Suppressor macrophage treated with lipopolysaccharide for 1 hour (primary cell): ENCODE measurements around the gene C1orf167.
A peak's percentile ranks its signal among the peaks of the same experiment; 100 is the strongest.

Experiments
- DNase-seq, 3 donors: peaks; one replicate each; pipeline ENCODE4 v3.0.0-alpha.2; 2020 to 2022

The C1orf167 gene, protein sequence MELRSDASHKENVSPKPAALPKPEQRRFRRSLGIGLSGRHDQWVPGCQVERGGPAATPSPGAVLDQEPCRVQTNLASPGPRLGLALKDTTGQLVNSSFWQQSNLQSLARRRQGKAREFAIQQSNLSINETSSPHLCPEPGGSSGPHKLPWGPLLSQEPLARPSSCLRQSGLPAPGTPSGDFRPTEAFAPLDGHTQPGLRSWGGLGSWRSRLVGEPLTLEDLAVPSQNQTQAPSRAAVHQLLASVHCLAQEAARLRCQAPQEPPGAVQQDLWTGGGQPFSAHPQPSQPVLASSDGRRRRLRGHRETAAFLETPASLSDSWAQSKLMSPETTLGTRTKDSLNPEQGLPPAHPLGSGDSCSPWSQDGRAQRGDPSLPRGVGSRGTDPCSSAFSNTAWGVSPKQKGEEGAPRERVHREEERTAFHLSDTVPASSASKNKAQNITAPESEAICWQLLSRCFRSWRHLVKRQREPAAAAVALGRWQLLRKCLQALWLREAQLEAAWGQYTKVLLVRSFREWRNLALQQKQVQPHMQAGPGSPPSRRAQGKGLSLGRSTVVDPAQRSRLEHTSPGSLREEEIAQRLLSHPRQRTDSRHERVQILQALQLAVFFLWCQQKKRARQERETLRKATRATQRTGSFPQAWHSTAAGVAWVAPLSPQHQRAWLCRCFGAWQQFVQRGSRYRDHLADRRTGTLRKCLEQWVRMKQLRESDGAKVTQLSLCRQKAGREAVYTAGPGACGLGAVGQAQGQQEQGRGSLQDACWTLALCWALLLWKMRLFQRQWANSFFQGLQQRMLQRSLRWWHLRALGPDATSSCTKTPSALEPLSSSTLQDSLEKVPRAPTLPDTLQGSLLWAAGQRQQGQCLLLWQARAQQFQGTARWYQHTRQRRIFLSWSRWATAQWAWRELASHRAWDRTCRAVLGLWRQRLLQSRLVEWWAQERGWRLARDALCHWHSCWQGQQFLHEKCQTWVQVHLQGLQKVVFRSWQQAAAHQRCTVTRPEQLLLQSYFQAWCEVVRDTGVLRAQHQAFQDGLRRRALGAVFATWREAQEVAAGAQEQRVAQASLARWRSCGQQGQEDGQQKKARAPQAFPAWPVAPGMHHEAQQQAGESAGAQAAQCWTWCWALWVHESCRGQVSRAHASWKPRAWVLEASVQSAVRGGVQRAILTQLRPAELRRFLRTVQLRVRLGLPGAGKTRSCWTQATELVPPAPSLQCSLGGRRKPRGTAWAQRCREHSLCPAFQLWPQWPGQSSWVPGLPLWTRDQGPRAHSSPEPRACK (N-terminal part only)

DNA sequence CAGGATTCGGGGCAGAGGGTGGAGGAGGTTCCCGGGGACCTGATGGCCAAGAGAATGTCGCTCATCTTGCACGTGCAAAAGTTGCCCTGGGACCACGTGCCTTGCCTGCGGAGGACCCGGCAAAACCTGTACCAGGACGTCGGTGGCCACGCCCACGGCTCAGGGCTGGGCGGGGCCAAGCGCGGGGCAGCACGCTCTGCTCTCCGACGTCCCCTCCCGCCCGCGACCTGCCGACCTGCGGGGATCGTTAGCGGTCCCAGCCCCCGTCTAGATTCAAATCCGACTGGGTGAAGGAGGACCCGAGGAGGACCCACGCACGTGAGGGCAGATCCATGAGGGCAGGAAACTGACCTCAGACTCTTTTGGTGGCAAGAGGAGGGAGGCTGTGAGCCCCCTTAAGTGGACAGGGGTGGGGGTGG, at the start of gene C1orf167:
Gene C1orf167, plus strand, starts transcription at position 206 of the 419 bp plus-strand sequence. CDS start 2,208 bp downstream, outside the sequence.
- DNase-seq: peak in 1 of 3 donors; percentile 33

DNA sequence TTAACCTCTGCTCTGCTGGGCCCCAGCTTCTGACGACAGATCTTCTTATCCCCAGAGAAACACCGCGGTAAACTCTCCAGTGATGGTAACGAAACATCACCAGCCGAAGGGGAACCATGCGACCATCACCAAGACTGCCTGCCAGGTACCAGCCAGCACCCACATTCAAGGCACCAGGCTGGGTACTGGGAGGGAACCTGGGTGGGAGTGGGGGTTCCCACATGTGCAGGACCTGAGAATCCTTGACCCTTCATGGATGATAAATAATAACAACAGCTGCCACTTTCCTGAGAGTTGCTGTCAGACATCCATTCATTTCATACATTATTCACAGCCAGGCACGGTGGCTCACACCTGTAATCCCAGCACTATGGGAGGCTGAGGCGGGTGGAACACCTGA, 49.7 kb upstream of the C1orf167 start:
- DNase-seq: no peak

DNA sequence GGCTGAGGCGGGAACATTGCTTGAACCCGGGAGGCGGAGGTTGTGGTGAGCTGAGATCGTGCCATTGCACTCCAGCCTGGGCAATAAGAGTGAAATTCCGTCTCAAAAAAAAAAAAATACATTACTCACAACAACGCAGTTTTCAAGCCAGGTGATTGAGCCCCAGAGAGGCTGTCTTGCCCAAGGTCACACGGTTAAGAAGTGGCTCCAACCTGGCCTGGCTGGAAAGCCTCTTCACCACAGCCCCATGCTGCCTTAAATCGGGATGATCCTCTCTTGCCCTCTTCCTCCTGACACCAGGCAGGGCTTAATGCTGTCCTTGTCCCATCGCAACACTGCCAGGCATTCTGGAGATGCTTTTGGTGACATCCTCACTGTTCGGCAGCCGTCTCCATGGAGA, 48.9 kb upstream of the C1orf167 start:
- no peak for DNase-seq

DNA sequence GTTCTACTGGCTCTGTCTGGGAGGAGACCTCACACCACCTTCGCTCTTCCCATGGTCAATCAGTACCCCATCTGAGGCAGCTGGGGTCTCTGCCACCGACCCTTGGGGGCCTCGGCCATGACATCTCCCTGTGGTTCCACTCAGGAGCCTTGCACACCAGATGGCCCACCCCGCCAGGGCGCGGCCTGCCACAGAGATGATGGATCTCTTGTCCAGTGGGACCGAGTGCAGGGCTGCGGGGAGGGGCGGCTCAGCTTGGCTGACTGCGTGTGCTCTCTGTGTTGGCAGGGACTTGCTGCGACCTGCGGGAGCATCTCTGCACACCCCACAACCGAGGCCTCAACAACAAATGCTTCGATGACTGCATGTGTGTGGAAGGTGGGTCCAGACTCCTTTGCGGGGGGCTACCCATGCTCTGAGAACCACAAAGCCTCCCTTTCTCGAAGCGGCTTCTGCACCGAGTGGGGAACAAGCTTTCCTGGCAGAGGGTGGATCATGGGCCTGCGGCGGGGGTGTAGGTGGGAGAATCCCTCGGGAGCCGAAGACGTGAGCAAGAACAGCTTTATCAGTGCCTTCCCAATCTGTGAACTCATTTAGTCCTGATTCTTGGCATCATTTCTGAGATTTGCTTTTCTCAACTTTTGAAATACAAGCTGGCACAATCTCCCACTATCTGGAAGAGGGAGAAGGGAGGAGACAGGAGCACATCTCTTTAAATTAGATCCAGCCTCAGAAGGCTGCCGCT, 47.0 kb upstream of the C1orf167 start:
- DNase-seq: no peak

DNA sequence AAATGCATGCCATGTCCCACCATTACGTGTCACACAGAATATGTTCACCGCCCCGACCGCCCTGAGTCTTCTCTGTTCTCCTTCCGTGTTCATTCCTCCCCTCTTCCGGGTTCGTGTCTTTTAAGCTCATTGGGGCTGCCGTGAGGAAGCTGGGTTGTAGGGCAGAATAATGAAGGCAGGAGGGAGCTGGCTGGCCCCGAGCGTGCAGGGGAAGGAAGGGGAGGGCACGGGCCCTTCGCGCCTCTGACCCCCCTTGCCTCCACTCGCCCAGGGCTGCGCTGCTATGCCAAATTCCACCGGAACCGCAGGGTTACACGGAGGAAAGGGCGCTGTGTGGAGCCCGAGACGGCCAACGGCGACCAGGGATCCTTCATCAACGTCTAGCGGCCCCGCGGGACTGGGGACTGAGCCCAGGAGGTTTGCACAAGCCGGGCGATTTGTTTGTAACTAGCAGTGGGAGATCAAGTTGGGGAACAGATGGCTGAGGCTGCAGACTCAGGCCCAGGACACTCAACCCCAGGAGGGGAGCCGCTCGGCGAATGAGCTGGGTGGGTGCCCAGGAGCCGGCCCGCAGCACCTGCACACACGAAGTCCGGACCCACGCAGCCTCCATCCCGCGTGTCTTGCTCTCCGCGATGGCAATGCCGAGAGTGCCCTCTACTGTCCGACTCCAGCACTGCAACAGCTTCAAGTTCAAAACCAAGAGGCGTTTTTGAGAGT, 42.5 kb upstream of the C1orf167 start:
- DNase-seq: peak; percentile 84 to 89 (median 89)

DNA sequence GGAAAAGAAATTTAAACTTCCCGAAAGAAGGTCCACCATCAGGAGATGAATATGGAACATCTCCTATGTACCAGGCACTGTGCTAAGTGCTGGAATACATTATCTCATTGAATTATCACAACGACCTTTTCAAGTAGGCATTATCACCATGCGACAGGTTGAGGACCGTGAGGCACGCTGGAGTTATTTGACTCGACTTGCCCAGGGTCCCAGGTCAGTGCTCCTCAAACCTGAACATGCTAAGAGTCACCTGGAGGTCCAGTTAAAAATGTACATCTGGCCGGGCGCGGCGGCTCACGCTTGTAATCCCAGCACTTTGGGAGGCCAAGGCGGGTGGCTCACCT, 42.0 kb upstream of the C1orf167 start:
- DNase-seq: no peak

DNA sequence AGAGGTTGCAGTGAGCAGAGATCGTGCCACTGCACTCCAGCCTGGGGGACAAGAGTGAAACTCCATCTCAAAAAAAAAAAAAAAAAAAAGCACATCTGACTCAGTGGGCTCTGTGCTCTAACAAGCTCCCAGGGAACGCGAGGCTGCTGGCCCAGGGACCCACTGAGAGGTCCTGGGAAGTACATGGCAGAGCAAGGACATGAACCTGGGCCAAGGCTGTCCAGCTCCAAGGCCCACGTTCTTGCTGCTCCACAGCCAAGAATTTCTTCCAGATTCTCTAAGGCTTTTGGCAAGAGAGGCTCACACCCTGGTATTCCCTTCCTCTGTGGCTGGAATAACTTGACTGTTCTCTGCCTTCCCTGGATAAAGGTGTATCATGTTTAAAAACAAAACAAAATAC, 41.5 kb upstream of the C1orf167 start:
- no peak for DNase-seq

DNA sequence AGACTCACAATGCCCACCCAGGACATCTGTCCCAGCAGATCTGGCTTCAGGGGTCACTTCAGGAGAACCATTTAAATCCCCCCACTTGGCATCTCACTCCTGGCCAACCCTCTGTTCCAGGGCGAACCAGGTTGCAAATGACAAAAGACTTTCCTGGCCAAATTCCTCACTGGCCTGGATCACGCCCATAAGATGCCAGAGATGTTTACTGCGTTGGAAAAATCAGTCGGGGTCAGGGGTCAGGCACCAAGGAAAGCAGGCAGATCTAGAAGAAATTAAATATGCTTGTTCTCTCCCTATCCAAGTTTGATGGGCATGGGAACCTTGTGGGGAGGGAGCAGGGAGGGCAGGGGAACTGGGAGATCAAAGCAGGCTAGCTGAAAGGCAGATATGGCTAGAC, 40.7 kb upstream of the C1orf167 start:
- DNase-seq: no peak

DNA sequence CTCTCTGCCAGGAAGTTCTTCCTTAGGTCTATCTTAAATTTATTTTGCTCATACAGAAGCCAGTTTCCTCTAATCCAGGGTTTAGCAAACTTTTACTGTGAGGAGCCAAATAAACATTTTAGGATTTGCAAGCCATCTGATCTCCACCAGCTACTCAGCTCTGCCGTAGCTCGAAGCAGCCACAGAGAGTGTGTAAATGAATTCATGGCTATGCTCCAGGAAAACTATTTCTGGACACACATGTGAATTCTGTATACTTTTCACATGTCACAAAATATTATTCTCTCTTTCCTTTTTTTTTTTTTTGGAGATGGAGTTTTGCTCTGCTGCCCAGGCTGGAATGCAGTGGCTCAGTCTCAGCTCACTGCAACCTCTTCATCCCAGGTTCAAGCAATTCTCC, 39.5 kb upstream of the C1orf167 start:
- no peak for DNase-seq

DNA sequence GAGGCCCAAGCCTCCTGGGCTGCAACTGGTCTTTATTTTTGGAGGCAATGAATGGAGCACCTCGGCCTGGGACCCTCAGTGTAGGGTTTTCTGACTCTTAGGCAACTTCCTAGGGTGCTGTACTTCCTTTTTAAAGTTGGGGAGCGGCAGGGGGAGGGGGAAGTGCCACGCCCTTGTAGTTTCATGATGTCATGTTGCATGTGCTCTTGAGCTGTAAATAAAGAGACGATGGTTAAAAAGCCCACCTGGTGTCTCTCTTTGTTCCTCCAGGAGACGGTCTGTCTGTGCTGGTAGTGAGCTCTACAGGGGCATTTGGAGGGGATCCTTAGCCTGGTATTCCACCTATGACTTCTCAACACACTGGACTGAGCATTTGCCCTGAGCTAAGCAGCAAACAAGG, 36.4 kb upstream of the C1orf167 start:
- DNase-seq: peak; percentile 46 to 49 (median 46)

DNA sequence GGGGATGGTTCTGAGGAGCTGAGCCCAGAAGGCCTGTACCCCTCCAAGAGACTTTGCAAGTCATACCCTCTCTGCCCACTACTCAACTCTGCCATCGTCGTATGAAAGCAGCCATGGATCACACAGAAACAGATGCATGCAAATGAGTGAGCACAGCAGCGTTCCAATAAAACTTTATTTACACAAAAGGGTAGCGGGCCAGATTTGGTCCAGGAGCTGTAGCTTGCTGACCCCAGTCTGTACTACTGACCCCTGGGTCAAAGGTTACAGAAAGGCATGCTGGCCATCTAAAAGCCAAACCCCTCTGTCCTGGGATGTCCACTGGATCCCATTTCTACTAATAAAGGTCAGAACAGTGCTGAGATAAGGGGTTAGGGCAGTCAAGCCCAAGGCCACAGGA, 34.9 kb upstream of the C1orf167 start:
- DNase-seq: no peak

DNA sequence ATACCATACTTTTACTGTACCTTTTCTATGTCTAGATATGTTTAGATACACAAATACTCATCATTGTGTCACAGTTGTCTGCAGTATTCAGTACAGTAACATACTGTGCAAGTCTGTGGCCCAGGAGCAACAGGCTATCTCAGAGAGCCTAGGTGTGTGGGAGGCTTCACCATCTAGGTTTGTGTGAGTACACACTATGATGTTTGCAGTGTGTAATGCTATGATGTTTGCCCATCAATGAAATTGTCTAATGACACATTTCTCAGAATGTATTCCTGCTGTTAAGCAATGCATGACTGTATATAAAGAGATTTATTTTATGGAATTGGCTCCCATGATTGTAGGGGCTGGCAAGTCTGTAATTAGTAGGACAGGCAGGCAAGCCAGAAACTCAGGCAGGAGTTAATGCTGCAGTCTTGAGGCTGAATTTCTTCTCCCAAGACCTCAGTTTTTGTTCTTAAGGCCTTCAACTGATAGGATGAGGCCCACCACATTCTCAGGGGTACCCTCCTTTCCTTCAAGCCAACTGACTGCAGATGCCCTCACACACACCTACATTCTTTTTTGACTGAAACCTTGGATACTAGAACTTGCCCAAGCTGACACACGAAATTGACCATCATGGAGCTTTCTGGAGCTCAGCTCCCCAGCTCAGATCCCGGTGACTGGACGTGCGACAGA, 33.7 kb upstream of the C1orf167 start:
- no peak for DNase-seq

DNA sequence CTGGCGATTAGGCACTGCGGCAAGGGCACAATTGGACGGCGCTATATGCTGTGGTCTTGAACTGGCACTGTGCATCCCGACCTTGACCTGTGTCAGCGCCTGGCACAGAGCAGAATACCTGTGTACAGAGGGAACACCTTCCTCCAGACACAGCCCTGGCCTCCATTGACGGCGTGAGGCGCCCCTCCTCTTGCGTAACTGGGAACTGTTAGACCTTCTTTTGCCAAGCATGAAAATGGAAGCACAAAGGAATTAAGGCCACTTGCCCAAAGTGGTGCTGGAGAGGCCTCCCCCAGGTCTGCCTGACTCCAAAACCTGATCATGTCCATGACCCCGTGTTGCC, 32.9 kb upstream of the C1orf167 start:
- DNase-seq: no peak

DNA sequence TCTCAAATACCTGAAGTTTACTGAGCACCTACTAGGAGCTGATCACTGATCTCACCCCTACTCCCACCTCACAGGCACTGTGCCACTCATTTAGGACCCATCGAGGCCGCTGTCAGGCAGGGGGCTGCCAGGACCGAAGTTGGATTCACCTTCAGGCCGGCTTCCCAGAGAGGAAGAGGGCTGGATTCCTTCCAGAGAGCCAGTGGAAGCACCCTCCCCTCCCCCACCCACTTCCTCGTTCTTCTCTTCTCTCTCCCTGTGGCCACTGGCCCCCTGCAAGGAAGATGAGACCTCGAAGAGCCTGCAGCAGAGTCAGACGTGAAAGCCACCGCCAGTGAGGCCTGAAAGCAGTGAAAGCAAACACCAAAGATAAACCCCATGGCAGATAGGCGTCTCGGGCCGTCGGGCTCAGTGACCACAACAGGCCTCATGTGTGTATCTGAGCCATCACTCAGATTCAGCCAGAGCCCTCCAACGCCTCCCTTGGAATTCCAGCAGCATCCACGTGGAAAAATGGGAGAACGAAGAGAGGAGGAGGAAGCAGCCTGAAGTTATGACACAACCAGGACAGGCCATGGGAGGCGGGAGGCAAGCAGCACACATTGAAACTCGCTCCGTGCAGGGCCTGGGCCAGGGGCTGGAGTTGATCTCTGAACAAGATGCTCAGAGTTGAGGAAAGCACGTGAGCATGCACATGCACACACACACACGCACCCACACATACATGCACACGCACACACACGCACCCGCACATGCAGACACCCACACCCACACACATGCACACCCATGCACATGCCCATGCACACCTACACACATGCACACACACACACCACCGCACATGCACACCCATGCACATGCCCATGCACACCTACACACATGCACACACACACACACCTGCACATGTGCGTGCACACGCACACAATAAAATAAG, 32.2 kb upstream of the C1orf167 start:
- peak in 2 of 3 donors; percentile 20 to 52 for DNase-seq

DNA sequence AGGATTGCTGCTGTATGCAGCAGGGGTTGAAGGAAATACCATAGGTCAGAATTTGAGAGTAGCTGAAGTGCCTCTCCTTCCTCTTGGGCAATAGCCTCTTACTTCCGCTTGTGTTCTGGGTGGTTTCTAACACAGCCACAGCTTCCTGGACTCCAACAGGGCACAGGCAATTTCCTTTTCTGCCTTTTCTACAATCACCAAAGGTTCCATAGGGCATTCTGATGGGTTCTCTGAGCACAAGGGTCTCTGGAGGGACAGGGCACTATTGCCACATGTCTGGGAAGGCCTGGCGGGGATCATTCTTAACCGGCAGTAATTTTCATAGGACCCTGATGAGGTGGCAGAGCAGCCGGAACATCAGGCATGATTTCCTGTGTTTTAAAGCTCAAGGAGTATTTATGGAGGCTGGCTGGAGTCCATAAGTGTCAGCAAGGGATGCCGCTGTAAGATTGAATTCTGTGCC, 31.5 kb upstream of the C1orf167 start:
- DNase-seq: peak; percentile 82 to 91 (median 89)

DNA sequence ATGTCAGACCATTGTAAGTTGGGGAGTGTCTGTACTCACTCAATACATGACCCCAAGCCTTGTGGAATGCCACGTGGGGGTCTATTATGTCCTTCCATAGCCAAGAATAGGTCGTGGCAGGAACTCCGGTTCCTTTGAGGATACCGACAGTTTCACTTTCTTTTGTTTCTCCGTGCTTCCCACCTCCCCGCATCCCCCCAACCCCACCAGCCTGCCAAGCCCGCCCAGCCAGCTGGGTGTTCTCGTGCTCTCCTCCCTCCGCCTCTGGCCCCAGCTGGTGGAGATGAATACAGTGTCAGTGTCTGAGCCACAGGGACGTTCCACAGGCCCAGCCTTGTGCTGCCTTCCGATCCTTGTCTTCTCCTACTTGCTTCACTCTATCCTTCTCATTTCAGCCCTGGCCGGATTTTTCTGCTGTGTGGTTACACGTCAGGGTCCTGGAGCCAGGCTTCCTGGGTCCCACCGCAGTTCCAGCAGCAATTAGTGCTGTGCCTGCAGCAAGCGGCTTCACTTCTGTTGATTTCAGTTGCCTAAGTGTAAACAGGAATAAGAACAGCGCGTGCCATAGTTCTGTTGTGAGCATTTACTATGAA, 30.2 kb upstream of the C1orf167 start:
- peak; percentile 60 to 84 (median 72) for DNase-seq

DNA sequence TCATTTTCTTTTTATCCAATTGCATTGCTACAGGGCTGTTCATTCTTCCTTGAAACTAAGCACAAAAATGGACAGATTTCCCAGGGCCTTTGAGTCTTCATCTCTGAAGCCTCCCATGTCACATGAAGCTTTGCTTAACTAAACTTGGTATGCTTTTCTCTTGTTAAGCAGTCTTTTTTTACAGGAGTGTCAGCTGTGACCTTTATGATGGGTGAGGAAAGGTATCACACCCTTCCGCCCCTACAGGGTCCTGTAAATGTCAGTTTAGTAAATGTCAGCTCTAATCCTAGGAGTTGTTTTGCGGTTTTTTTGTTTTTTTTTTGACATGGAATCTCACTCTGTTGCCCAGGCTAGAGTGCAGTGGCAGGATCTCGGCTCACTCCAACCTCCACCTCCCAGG, 28.7 kb upstream of the C1orf167 start:
- no peak for DNase-seq

DNA sequence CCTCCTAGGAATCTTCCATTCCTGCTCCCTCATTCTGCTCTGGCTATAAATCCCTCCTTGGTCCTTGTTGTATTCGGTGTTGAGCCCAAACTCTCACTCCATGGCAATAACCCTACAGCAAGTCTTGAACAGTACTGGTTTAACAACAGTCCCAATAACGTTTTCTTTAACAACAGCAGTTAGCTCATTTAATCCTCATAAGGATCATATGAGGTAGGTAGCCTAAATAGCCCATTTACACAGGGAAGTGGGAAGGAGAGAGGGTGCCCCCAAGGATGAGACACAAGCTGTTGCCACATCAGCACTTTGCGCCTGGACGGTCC, 26.5 kb upstream of the C1orf167 start:
- no peak for DNase-seq
